AG04449 (cell line): Measurements from ENCODE around the gene ATXN1.

Experiments used
- CTCF ChIA-PET: fragments of 350-600 bp; formaldehyde crosslinking; extraction: SDS; loops from one replicate; lab custom pipeline; 2021; ENCODE audit warnings: antibody characterized with exemption; lab: Yijun Ruan, JAX
- POLR2A ChIA-PET: fragments of 400-600, 350-600 bp; formaldehyde crosslinking; extraction: SDS; loops from one replicate; lab custom pipeline; 2020; ENCODE audit warnings: antibody characterized with exemption, inconsistent platforms; lab: Yijun Ruan, JAX
- DNase-seq: peaks from one replicate; pipeline ENCODE4 v3.0.0-alpha.2; 2010; ENCODE audit warnings: low read depth, low spot score
- H3K4me3 ChIP-seq: 2 replicates; pipeline ENCODE4 v1.5.1; 2011; ENCODE audit warnings: low read depth, mild to moderate bottlenecking, control low read depth, low read length
- TF ChIP-seq, protein P1 (sequence below): IDR thresholded peaks from one replicate; pipeline ENCODE4 v1.5.1; 2011; ENCODE audit warnings: mild to moderate bottlenecking, moderate library complexity, low read length, control low read depth, inconsistent platforms; ENCODE audit not compliant: insufficient read depth; ENCODE audit errors: missing control alignments

ATXN1 gene

DNA sequence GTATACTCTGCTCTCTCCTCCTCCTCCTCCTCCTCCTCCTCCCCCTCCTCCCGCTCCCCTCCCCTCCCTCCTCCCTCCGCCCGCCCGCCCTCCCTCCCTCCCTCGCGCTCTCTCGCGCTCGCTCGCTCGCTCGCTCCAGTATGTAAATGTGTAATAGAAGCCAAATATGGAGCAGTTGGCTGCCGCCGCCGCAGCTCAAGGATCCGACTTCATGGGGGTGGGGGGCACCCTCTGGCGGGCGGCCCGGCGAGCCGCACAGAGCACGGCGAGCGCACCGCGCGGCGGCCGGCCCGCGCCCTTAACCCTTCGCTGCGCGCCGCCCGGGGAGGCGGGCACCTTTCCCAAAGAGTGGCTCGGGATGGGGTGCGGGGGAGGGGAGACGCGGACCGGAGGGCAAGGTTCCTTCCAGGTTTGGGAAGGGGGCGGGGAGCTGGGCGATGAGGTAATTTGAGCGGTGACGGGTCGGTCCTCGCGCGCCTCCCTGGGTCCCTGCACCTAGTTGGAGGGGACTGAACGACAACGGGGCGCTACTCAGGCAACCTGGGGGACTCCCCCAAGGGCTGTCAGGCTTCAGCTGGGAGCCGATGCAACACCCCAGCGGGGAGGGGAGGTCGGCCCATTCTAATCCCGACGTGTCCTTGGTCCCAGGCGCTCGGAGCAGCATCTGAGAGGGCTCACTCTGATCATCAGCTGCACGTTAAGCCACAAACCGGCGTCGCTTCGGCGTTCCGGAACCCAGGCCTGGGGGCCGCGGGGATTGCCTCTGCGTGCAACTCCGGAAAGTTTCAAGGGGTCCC, 409 bp upstream of the ATXN1 start:
- CTCF ChIA-PET: interaction anchor here (0.6 to 5.9 kb wide), 21 partner anchors 11 to 429 kb away, joined by 3 to 150 read pairs (median 4); no protein-coding TSS in a partner anchor
- TF ChIP-seq, protein P1, sequence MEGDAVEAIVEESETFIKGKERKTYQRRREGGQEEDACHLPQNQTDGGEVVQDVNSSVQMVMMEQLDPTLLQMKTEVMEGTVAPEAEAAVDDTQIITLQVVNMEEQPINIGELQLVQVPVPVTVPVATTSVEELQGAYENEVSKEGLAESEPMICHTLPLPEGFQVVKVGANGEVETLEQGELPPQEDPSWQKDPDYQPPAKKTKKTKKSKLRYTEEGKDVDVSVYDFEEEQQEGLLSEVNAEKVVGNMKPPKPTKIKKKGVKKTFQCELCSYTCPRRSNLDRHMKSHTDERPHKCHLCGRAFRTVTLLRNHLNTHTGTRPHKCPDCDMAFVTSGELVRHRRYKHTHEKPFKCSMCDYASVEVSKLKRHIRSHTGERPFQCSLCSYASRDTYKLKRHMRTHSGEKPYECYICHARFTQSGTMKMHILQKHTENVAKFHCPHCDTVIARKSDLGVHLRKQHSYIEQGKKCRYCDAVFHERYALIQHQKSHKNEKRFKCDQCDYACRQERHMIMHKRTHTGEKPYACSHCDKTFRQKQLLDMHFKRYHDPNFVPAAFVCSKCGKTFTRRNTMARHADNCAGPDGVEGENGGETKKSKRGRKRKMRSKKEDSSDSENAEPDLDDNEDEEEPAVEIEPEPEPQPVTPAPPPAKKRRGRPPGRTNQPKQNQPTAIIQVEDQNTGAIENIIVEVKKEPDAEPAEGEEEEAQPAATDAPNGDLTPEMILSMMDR: peak; percentile 36
- no peak for DNase-seq
- POLR2A ChIA-PET: interaction anchor here (0.6 to 1.9 kb wide), 15 partner anchors 10 to 416 kb away, joined by 3 to 6 read pairs (median 3); no protein-coding TSS in a partner anchor
- peak overlapping the region; percentile 77 for H3K4me3 ChIP-seq

DNA sequence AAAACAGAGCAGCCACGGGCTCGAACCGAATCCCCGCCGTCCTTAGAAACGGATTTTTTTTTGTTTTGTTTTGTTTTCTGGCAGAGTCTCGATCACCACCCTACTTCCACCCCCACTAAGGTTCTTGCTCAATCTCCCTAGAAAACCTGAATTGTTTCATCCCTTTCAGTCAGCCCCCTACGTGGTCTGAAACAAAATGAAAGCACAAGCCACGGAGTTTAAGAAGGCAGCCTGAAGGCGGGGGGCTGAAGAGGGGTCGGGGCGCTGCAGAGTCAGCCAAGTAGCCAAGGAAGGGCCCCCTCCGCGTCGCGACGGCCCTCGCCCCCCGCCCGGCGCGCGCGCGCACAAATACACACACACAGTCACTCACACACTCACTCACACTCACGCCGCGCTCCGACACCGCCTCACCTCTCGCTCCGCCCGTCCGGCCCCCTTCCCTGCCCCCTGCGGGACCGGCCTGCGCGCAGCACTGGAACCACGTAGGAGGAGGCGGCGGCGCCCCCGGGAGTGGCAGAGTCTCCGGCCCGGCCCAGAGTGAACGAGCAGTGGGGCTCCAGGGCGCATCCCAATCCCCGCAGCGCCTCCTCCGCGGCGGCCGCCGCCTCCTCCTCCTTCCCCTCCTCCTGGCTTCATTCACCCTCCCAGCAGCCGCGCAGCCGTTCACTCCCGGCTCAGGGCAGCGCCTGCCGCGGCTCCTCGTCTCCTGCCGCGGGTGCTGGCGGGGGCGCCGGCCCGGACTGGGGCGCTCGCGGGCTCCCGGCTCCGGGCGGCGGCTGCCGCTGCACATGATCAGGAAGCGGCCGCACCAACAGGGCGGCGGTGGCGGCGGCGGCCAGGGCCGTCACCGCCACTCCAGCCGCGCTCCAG, 1.4 kb downstream of the ATXN1 start:
- POLR2A ChIA-PET: interaction anchor here (0.7 to 2.4 kb wide), 5 partner anchors 9 to 243 kb away, joined by 3 to 15 read pairs (median 3); no protein-coding TSS in a partner anchor
- CTCF ChIA-PET: interaction anchor here (0.9 to 3.7 kb wide), 5 partner anchors 10 to 248 kb away, joined by 3 to 28 read pairs (median 4); no protein-coding TSS in a partner anchor
- TF ChIP-seq, protein P1: peak; percentile 22
- no peak for DNase-seq
- peak overlapping the region; percentile 77 for H3K4me3 ChIP-seq

DNA sequence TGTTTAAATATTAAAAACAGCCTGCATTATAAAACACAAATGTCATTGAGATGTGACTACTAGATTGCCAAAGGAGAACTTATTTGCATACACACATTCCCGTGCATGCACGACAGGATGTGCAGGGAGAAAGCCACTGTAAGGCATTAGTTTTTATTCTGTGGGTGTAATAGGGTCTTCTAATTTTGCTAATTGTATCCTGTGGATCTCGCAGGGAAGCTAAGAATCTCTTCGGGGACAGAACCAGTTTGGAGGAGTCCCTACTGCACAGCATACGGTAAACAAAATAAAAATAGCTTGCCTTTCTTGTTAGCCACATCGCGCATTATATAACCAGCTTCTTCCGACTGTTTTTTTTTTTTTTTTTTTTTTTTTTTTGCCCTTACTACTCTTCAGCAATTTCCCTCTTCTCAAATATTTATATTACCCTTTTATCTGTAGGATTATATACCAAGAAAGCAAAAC, 2.0 kb downstream of the ATXN1 start:
- CTCF ChIA-PET: interaction anchor here (0.7 to 3.7 kb wide), 11 partner anchors 9 to 331 kb away, joined by 3 to 28 read pairs (median 4); no protein-coding TSS in a partner anchor
- no peak for DNase-seq
- POLR2A ChIA-PET: interaction anchor here (0.7 to 2.4 kb wide), 6 partner anchors 10 to 288 kb away, joined by 3 to 15 read pairs (median 4); no protein-coding TSS in a partner anchor
- H3K4me3 ChIP-seq: peak overlapping the region; percentile 77
- TF ChIP-seq, protein P1: no peak

DNA sequence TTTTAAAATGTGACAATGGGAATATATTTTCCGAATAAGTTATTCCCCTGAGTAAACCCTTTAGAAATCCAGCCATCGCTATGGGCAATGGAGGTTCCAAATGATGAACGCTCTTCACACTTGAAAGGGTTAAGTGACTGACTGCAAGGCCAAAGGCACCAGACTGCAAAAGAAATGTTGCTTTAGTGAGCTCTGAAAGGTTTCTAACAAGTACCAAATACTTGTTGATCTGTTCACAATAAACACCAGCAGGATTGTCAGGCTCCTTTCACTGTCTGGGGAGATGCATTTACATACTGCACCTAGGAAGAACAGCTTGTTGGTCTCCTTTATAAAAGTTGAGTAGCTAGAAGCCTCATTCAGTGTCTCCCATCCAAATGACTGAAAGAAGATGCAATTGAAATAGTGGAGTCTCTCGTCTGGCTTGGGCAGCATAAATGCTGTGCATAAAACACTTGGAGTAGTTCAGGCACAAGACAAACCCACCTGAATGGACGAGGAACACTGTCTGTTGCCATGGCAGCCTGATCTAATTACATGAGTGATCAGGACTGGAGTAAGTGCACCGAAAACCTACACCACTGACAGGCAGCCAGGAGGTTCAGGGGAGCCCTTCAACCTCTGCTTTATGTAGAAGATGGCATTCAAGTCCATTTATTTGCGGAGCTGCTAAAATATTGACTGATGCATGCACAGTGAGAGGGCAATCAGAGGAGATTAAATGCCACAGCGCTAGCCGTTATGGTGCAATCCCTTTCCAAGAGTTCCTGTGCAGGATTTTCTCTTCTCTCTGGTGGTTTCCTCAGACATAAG, 2.9 kb downstream of the ATXN1 start:
- ChIA-PET POLR2A (interaction anchor here (0.7 to 2.4 kb wide), 3 partner anchors 18 to 287 kb away, joined by 4 to 15 read pairs (median 4); no protein-coding TSS in a partner anchor), CTCF (interaction anchor here (0.7 to 3.7 kb wide), 16 partner anchors 8 to 426 kb away, joined by 3 to 28 read pairs (median 4); no protein-coding TSS in a partner anchor)
- TF ChIP-seq, protein P1: no peak
- no peak for DNase-seq
- H3K4me3 ChIP-seq: peak overlapping the region; percentile 77

DNA sequence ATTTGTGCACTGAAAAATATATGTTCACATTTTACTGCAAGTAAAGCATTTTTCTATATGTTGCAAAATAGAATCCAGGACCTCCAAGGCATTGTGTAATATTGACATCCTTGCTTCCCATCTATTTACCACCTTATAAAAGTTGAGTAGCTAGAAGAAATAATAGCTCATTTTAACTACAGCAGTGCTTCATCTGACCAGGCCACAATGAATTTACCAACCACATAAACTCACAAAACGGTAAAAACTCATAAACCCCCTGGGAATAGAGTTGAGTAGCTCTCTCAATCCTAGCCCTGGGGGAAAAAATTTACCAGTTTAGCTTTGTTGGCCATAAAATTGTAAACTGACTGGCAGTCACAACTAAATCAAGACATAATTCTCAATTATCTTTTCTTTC, 3.9 kb downstream of the ATXN1 start:
- TF ChIP-seq, protein P1: no peak
- no peak for DNase-seq
- POLR2A ChIA-PET: interaction anchor here (2.4 kb wide), 1 partner anchor 17 kb away, joined by 15 read pairs; no protein-coding TSS in a partner anchor
- CTCF ChIA-PET: interaction anchor here (0.9 to 3.7 kb wide), 8 partner anchors 11 to 425 kb away, joined by 3 to 28 read pairs (median 4); no protein-coding TSS in a partner anchor
- H3K4me3 ChIP-seq: no peak overlapping the region
